Astrocyte of the cerebellum (primary cell): ENCODE results near the gene LDHD.

ENCODE experiments used
- DNase-seq: peaks from one replicate; pipeline ENCODE4 v3.0.0-alpha.2; 2011; ENCODE audit warnings: low read depth
- H3K4me3 ChIP-seq: 2 replicates; pipeline ENCODE4 v1.5.1; 2011; ENCODE audit warnings: mild to moderate bottlenecking, low read depth, low read length, moderate library complexity
- CTCF ChIP-seq: IDR thresholded peaks from 2 replicates; pipeline ENCODE4 v1.5.1; 2012; ENCODE audit warnings: low read length, low read depth, moderate library complexity, mild to moderate bottlenecking; ENCODE audit errors: missing control alignments
- in situ Hi-C: cut with HindIII; loops from 2 replicates; pipeline ENCODE4 v1.10.0; 2017; ENCODE audit warnings: low sequenced_read_pairs

Gene LDHD

GRCh38 chr16:75062976-75063346 lies 53.6 kb downstream of the LDHD start:
- TF ChIP-seq CTCF, result no peak
- no peak overlapping the region for H3K4me3 ChIP-seq
- in situ Hi-C loops, result no loop called here
- DNase-seq, result no peak

GRCh38 chr16:75062135-75062975 lies 54.2 kb downstream of the LDHD start:
- TF ChIP-seq CTCF, result no peak
- no peak for DNase-seq
- in situ Hi-C loops, result no loop called here
- no peak overlapping the region for H3K4me3 ChIP-seq
